NT2/D1 (cell line): ENCODE results near the gene SEPTIN12.

Source experiments
- DNase-seq: peaks from one replicate; pipeline ENCODE4 v3.0.0-alpha.2; 2011; ENCODE audit warnings: low read depth, low spot score
- H3K27me3 ChIP-seq: 2 replicates; pipeline ENCODE4 v1.6.0; 2011; ENCODE audit warnings: mild to moderate bottlenecking; ENCODE audit not compliant: insufficient read length, insufficient read depth
- H3K36me3 ChIP-seq: 2 replicates; pipeline ENCODE4 v1.6.1; 2011; ENCODE audit warnings: mild to moderate bottlenecking, low read length, mixed read lengths; ENCODE audit not compliant: insufficient read depth, insufficient read length
- H3K4me1 ChIP-seq: 2 replicates; pipeline ENCODE4 v1.5.1; 2011; ENCODE audit not compliant: insufficient read depth, insufficient read length
- H3K4me3 ChIP-seq: 2 replicates; pipeline ENCODE4 v1.5.1; 2011; ENCODE audit warnings: low read depth; ENCODE audit not compliant: insufficient read length
- H3K9ac ChIP-seq: 2 replicates; pipeline ENCODE4 v1.6.0; 2011; ENCODE audit warnings: low read depth; ENCODE audit not compliant: insufficient read length
- H3K9me3 ChIP-seq: 2 replicates; pipeline ENCODE4 v1.5.1; 2011; ENCODE audit warnings: mild to moderate bottlenecking, low read length; ENCODE audit not compliant: insufficient read depth
- SUZ12 ChIP-seq: IDR thresholded peaks from 2 replicates; pipeline ENCODE4 v1.6.1; 2011; ENCODE audit not compliant: insufficient read length, insufficient read depth; ENCODE audit errors: extremely low read depth
- YY1 ChIP-seq: IDR thresholded peaks from 2 replicates; pipeline ENCODE4 v1.6.1; 2011; ENCODE audit not compliant: insufficient read length, insufficient read depth
- ZNF274 ChIP-seq: IDR thresholded peaks from 2 replicates; pipeline ENCODE4 v1.6.1; 2011; ENCODE audit warnings: mild to moderate bottlenecking, low read depth, low read length

SEPTIN12 gene

DNA sequence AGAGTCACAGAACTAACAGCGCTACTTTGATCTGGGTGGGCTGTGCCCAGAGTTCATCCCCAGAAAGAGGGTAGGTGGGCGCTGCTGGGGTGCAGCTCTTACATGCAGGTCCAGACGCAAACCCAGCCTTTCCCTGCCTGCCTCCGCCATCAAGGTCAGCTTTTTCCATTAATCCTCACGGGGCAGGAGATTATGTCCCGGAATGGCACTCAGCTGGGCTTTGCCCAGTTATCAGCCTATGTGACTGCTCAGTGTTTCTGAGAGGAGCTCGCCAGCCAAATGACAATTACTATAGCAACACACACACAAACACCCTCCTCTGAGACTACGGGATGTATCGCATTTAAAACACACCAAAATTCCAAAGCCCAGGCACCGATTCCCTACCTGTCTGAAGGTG lies 38.8 kb upstream of the SEPTIN12 start:
- no peaks in the 10 kb centered on the region for H3K4me1 ChIP-seq
- DNase-seq, result no peak
- TF ChIP-seq SUZ12, result no peak
- no peak for TF ChIP-seq ZNF274
- no peak for TF ChIP-seq YY1
- no peaks in the 10 kb centered on the region for H3K27me3 ChIP-seq
- peaks cover 89% of the 10 kb centered on the region for H3K36me3 ChIP-seq
- no peaks in the 10 kb centered on the region for H3K9me3 ChIP-seq
- no peak overlapping the region for H3K9ac ChIP-seq
- H3K4me3 ChIP-seq, result no peak overlapping the region

DNA sequence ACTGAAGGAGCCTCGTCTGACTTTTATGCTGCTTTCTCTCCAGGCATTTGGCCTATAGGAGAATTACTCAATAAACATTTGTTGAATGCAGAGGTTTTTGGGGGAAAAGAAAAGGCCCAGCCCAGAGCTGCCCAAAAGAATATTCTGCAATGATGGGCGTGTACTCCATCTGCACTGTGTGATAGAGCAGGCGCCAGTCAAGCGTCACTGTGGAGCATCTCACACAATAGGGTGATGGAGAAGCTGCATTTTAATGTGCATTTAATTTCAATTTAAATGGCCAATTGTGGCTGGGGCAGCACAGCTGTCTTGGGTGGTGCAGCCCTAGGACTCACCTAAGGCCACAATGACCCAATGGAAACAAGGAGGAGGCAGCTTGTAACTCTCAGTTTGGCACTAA lies 38.4 kb upstream of the SEPTIN12 start:
- H3K36me3 ChIP-seq, result peaks cover 89% of the 10 kb centered on the region
- no peak overlapping the region for H3K4me3 ChIP-seq
- no peaks in the 10 kb centered on the region for H3K9me3 ChIP-seq
- no peaks in the 10 kb centered on the region for H3K27me3 ChIP-seq
- H3K4me1 ChIP-seq, result no peaks in the 10 kb centered on the region
- H3K9ac ChIP-seq, result no peak overlapping the region
- TF ChIP-seq ZNF274 (no peak), YY1 (no peak), SUZ12 (no peak)
- no peak for DNase-seq

DNA sequence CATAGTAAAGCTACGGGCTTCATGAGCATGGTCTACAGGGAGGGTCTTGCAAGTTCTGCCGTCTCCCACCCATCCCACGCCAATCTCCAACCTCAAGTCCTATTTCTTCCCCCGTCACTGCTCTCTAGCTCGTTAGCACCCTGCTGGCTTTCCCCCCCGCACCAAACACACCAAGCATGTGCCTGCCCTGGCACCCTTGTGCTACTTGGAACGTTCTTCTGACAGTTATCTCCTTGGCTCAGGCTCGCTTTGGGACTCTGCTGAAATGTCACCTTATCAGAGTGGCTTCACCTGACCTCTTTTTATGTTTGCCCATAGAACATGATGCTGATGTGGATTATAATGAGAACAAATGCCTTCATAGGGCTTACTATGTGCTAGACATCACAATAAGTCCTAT lies 37.1 kb upstream of the SEPTIN12 start:
- TF ChIP-seq SUZ12, result no peak
- TF ChIP-seq ZNF274, result no peak
- TF ChIP-seq YY1, result no peak
- H3K4me1 ChIP-seq, result no peaks in the 10 kb centered on the region
- H3K4me3 ChIP-seq, result no peak overlapping the region
- H3K36me3 ChIP-seq, result peaks cover 89% of the 10 kb centered on the region
- no peaks in the 10 kb centered on the region for H3K27me3 ChIP-seq
- DNase-seq, result no peak
- H3K9me3 ChIP-seq, result no peaks in the 10 kb centered on the region
- no peak overlapping the region for H3K9ac ChIP-seq

DNA sequence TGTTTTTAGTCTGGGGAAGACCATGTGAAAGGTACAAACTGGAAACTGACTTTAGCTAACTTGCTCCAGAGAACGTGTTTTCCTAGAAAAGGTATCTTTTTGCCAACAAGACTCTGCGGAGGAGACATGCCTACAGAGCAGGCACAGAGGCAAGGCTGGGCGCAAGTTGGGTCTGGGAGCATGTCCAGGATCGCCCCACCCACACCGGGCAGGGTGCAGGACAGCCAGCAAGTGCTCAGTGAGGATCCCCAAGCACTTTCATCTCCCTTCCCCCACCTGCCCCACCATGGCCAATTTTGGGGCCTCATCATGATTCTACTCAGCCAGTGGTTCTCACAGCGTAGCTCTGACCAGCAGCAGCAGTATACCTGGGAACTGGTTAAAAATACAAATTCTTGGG lies 32.5 kb upstream of the SEPTIN12 start:
- Histone ChIP-seq H3K4me1 (no peaks in the 10 kb centered on the region), H3K36me3 (peaks cover 86% of the 10 kb centered on the region), H3K27me3 (no peaks in the 10 kb centered on the region), H3K9ac (no peak overlapping the region), H3K9me3 (no peaks in the 10 kb centered on the region), H3K4me3 (no peak overlapping the region)
- no peak for TF ChIP-seq SUZ12
- TF ChIP-seq ZNF274, result no peak
- no peak for TF ChIP-seq YY1
- DNase-seq, result no peak

DNA sequence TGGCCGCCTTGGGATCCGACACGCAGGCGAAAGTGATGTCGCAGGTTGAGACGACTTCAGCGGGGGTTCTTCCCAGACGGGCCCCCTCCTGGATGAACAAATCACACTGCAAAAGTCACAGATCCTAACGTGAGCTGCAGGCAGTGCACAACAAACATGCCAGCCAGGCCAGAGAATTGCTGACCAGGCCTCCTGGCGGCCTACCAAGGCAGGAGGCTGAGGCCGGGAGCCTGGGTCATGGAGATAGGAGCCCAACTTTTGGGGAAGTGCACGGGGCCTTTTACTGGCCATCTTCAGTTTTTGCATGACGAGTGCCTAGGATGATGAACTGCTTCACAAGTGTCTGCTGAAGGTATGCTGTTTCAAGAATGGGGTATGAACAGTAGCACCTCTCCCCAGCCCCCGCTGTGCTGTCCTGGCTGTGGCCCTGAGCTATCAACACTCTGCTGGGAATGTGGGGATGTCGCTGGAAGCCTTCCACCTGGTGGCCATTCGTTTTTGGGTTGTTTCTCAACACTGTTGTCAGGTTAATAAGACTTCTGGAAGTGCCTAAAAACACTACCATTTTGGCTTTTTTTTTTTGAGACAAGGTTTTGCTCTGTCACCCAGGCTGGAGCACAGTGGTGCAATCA lies 26.5 kb upstream of the SEPTIN12 start:
- Histone ChIP-seq H3K9ac (no peak overlapping the region), H3K27me3 (no peaks in the 10 kb centered on the region), H3K9me3 (no peaks in the 10 kb centered on the region), H3K4me1 (peaks cover 8% of the 10 kb centered on the region), H3K36me3 (peaks cover 83% of the 10 kb centered on the region), H3K4me3 (no peak overlapping the region)
- no peak for DNase-seq
- TF ChIP-seq SUZ12, result no peak
- TF ChIP-seq ZNF274, result no peak
- no peak for TF ChIP-seq YY1

DNA sequence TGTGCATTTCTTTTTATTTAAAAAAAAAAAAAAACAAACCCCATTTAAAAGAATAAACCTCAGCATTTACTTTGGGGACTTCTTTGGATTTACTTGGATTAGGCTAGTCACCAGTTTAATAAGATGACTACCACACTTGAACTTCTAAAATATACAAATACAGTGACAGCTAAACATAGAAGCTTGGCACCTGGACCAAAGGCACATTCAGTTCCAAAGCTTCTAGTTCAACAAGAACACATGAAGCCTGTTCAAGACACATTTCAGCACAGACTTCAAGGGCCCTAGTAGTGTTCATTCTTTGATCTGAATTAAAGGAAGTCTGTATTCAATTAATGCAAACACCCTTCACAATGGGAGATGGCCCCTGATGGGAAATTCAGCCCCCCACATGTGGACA lies 25.9 kb upstream of the SEPTIN12 start:
- H3K9me3 ChIP-seq, result no peaks in the 10 kb centered on the region
- TF ChIP-seq ZNF274 (no peak), YY1 (no peak), SUZ12 (no peak)
- H3K9ac ChIP-seq, result no peak overlapping the region
- H3K4me3 ChIP-seq, result no peak overlapping the region
- H3K4me1 ChIP-seq, result peaks cover 8% of the 10 kb centered on the region
- no peak for DNase-seq
- H3K36me3 ChIP-seq, result peaks cover 82% of the 10 kb centered on the region
- no peaks in the 10 kb centered on the region for H3K27me3 ChIP-seq

DNA sequence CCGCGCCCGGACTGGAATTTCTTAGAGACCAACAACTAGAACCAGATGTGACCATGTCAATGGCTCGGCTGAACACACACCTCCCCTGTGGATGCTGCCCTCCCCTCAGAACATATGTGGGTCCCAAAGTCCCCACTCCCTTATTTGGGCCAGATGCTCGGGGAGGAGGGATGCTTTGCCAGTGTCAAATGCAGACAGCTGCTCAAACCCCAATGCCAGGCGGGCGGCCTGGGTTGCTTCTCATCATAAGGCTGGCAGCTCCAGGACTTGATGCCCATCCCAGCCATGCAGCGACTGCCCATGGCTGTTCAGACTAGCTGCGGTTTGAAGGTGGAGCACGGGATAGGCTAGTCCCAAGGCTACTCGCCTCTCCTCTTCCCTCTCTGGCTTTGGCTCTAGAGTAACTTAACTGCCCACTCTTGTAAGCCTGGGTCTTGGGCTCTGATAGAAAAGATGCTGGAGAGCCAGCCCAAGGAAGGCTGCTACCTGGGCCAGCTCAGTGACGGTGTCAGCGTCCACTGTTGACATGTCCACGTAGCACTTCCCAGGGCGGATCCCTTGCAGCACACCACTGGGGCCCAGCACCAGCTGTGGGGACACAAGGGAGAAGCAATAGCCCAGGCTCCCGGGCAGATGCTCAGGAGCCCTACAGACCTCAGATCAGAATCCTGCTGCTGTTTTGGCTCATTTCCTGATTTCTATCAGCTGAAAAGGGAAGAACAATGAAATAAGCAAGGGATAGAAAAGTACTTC lies 25.3 kb upstream of the SEPTIN12 start:
- DNase-seq, result no peak
- Histone ChIP-seq H3K27me3 (no peaks in the 10 kb centered on the region), H3K4me3 (no peak overlapping the region), H3K9ac (no peak overlapping the region), H3K36me3 (peaks cover 82% of the 10 kb centered on the region), H3K4me1 (peaks cover 8% of the 10 kb centered on the region), H3K9me3 (no peaks in the 10 kb centered on the region)
- TF ChIP-seq SUZ12, result no peak
- no peak for TF ChIP-seq YY1
- TF ChIP-seq ZNF274, result no peak
